HepG2 (cell line): ENCODE results near the gene CARMIL1. TPM values are rescaled to one million over a fixed set of nuclear protein-coding genes. Genes with fewer than 3 reads are reported as not detected.

Experiments used
- ATAC-seq: fragments of 200-7000 bp; cut with Tn5 transposase; 3 replicates; pipeline ENCODE4 v1.9.1; 2020; ENCODE audit warnings: mild to moderate bottlenecking, moderate library complexity
- BruUV-seq: library from RNA; stranded (reverse); fragments of 400-500 nt; replicated peaks from 2 replicates; lab custom pipeline; 2021; lab: Mats Ljungman, UMichigan
- CTCF ChIA-PET: fragments of 300-600 bp; formaldehyde crosslinking; extraction: SDS; loops from one replicate; lab custom pipeline; 2021; ENCODE audit warnings: low total read pairs, inconsistent platforms, low intra/inter-chr PET ratio; lab: Yijun Ruan, JAX
- POLR2A ChIA-PET: fragments of 350-600 bp; sonication (Branson Sonifier 250); formaldehyde crosslinking; loops from one replicate; lab custom pipeline; 2020; ENCODE audit warnings: antibody characterized with exemption, inconsistent platforms; lab: Yijun Ruan, JAX
- DNase-seq: peaks from one replicate; pipeline ENCODE4 v3.0.0-alpha.2; 2015; ENCODE audit warnings: low spot score
- FAIRE-seq: peaks from 3 replicates; lab custom pipeline; 2011; peaks lifted over from hg19 to GRCh38; lab: Jason Lieb, UNC
- H2AFZ ChIP-seq: one replicate; pipeline ENCODE4 v1.6.1; 2011; ENCODE audit warnings: low read length, inconsistent platforms
- H3K27ac ChIP-seq: fragments of 300-600 bp; 3 replicates; pipeline ENCODE4 v1.8.0; 2011; ENCODE audit warnings: mixed run types, mild to moderate bottlenecking, mixed read lengths, low read length, inconsistent platforms; ENCODE audit not compliant: insufficient read depth; ENCODE audit errors: extremely low read length
- H3K27me3 ChIP-seq, 2 experiments: fragments of 200-600 bp in 1 of 2; 2 replicates in 1 of 2; 3 replicates in 1 of 2; pipeline versions ENCODE4 v1.6.0 to v1.8.0; 2011; ENCODE audit warnings: low read length in 2 of 2, mild to moderate bottlenecking in 2 of 2, moderate library complexity in 2 of 2, inconsistent platforms in 1 of 2; ENCODE audit not compliant: insufficient read depth in 2 of 2, control insufficient read depth in 1 of 2
- H3K36me3 ChIP-seq, 2 experiments: fragments of 200-600 bp in 1 of 2; replicated peaks in 1 of 2; 2 replicates in 1 of 2; 3 replicates in 1 of 2; pipeline versions ENCODE4 v1.5.1 to v1.8.0; 2011; ENCODE audit warnings: low read length in 2 of 2, inconsistent platforms in 1 of 2; ENCODE audit not compliant: insufficient read depth in 2 of 2, control insufficient read depth in 1 of 2
- H3K4me1 ChIP-seq: 2 replicates; pipeline ENCODE4 v1.5.1; 2012; ENCODE audit warnings: low read length, inconsistent platforms; ENCODE audit not compliant: insufficient read depth
- H3K4me2 ChIP-seq: 2 replicates; pipeline ENCODE4 v1.6.0; 2011; ENCODE audit warnings: low read depth, low read length, inconsistent platforms
- H3K4me3 ChIP-seq, 3 experiments: fragments of 200-600 bp in 1 of 3; sonication (generic), shearing (Covaris generic) in 1 of 3; replicated peaks in 1 of 3; 2 replicates each; pipeline ENCODE4 v1.5.1; 2011 to 2016; ENCODE audit warnings: low read length in 3 of 3, inconsistent platforms in 2 of 3, low read depth in 2 of 3, mild to moderate bottlenecking in 2 of 3, control low read depth in 1 of 3, mixed read lengths in 1 of 3; ENCODE audit not compliant: insufficient read depth in 1 of 3
- H3K79me2 ChIP-seq: one replicate; pipeline ENCODE4 v1.6.1; 2011; ENCODE audit warnings: low read length, inconsistent platforms; ENCODE audit not compliant: insufficient read depth
- H3K9ac ChIP-seq: 2 replicates; pipeline ENCODE4 v1.6.0; 2011; ENCODE audit warnings: mild to moderate bottlenecking, low read depth, low read length, inconsistent platforms; ENCODE audit not compliant: insufficient read depth
- H3K9me3 ChIP-seq: 2 replicates; pipeline ENCODE4 v1.5.1; 2012; ENCODE audit warnings: mild to moderate bottlenecking, low read length
- H4K20me1 ChIP-seq: 2 replicates; pipeline ENCODE4 v1.6.0; 2011; ENCODE audit warnings: inconsistent platforms, mild to moderate bottlenecking, low read length, moderate library complexity; ENCODE audit not compliant: insufficient read depth
- CC2D1A ChIP-seq: sonication (generic); formaldehyde crosslinking; IDR thresholded peaks from 2 replicates; pipeline ENCODE4 v1.8.1; 2023; ENCODE audit warnings: mild to moderate bottlenecking, missing genetic modification reagents
- IRF2 ChIP-seq: IDR thresholded peaks from 2 replicates; pipeline ENCODE4 v1.6.1; 2018; ENCODE audit warnings: missing genetic modification reagents, missing compliant biosample characterization
- MATR3 ChIP-seq: sonication (generic); formaldehyde crosslinking; IDR thresholded peaks from 2 replicates; pipeline ENCODE4 v1.4.0; 2020; ENCODE audit warnings: missing genetic modification reagents
- SP1 ChIP-seq, 2 experiments: fragments of 450-650 bp in 1 of 2; sonication (generic) in 1 of 2; formaldehyde crosslinking in 1 of 2; IDR thresholded peaks; 2 replicates each; pipeline versions ENCODE4 v1.4.0 to v1.6.1; 2016 to 2020; ENCODE audit warnings: missing genetic modification reagents in 1 of 2
- ZKSCAN1 ChIP-seq: fragments of 150-350 bp; IDR thresholded peaks from 2 replicates; pipeline ENCODE4 v1.6.1; 2014; ENCODE audit warnings: low read length
- ZNF205 ChIP-seq: IDR thresholded peaks from 2 replicates; pipeline ENCODE4 v1.6.1; 2018; ENCODE audit warnings: missing biosample characterization, missing genetic modification reagents
- WGBS: methylation state at CpG from one replicate; pipeline ENCODE4 v1.1.6; 2017; ENCODE audit warnings: low lambda C conversion rate; 5-methylcytosine and 5-hydroxymethylcytosine counted together
- in situ Hi-C: cut with HindIII; loops from 2 replicates; pipeline ENCODE4 v1.10.0; 2017; ENCODE audit warnings: low pct_unique_long_range_greater_than_20kb; ENCODE audit not compliant: extremely low pct_ligation_motif_present
- intact Hi-C: fragments of 100-400 bp; cut with micrococcal nuclease; formaldehyde crosslinking; loops from one replicate; pipeline ENCODE4 v1.10.0; 2022; ENCODE audit not compliant: unreplicated experiment
- polyA plus RNA-seq, 8 experiments: library from polyadenylated mRNA; depleted of rRNA in 3 of 8; stranded (reverse) in 7 of 8; unstranded in 1 of 8; fragments of >200 nt; fragmentation: Illumina TruSeq in 4 of 8; extraction: Trizol in 4 of 8; gene quantifications; 2 replicates each; pipeline versions ENCODE4 v1.2.1 to v1.2.3, GENCODE V29; 2011 to 2016; ENCODE audit warnings: low read depth in 4 of 8, missing spikeins in 1 of 8, mixed read lengths in 1 of 8; ENCODE audit not compliant: insufficient read depth in 1 of 8
- total RNA-seq, 5 experiments: library from RNA; depleted of rRNA; stranded (reverse); fragments of >200 nt; fragmentation: Illumina TruSeq; extraction: Trizol; gene quantifications; 2 replicates each; pipeline ENCODE4 v1.2.3, GENCODE V29; 2016; ENCODE audit warnings: low read depth in 1 of 5
- TF ChIP-seq, protein P1 (sequence below): sonication (generic); formaldehyde crosslinking; IDR thresholded peaks from 2 replicates; pipeline ENCODE4 v1.4.0; 2020; ENCODE audit warnings: missing genetic modification reagents

The CARMIL1 gene
- total and polyA plus RNA-seq, 2 of the 13 experiments (the other 11 are each of a cell fraction or from before 2014, with no cell fraction given), result 1.8 to 2.6 TPM

DNA sequence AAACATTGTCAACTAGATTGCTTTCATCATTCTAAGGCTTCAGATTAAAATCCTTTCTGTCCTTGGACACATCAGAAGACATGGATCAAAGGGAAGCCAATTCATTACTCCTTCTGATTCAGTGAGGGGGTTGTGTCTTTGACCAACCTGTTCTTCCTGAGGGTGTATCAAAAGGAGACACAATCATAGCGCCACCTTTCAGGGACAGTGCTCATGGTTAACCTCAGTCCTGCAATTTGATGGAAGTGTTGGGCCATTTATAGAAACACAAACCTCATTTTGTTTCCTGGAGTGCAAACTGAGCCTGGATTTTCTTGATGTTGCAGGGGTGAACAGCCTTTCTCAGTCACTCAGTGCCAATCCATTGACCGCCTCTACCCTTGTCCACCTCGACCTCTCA lies 209.0 kb downstream of the CARMIL1 start:
- ChIA-PET POLR2A (no interaction called here), CTCF (interaction anchor here (2.9 kb wide), 1 partner anchor 222 kb away, joined by 37 read pairs; no protein-coding TSS in a partner anchor)
- Histone ChIP-seq H3K4me1 (no peaks in the 10 kb centered on the region), H3K9me3 (no peaks in the 10 kb centered on the region), H3K27me3 (no peaks in the 10 kb centered on the region), H4K20me1 (no peaks in the 10 kb centered on the region), H3K9ac (no peak overlapping the region), H3K27ac (no peak overlapping the region), H2AFZ (no peak overlapping the region), H3K36me3 (no peaks in the 10 kb centered on the region), H3K79me2 (no peaks in the 10 kb centered on the region), H3K4me3 (no peak overlapping the region), H3K4me2 (no peak overlapping the region)
- in situ Hi-C loops, result no loop called here
- no peak for FAIRE-seq
- no peak for ATAC-seq
- intact Hi-C loops, result no loop called here
- no TSS peak for BruUV-seq
- TF ChIP-seq CC2D1A (CRISPR knock-in tag), result no peak
- 85% methylated on average over 3 of the region's 3 CpGs for WGBS
- no peak for DNase-seq

DNA sequence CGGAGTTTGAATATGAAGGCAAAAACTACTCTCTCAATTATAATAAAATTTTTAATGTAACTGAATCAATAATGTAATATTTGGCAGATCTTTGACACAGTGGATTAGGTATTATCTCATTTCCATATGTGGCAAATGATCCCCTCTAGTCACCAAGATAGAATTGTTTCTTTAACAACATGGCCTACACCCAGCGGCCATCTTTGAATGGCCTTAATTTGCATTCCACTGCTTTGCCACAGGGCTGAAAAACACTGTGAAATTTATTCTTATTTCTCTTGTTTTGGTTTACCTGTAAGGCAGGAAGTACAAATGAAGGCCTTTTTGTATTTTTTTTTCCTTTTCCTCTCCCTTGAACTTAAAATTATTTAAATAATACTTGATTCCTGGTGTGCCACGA lies 210.2 kb downstream of the CARMIL1 start:
- POLR2A ChIA-PET, result no interaction called here
- ATAC-seq, result 0 out of 3 replicates have a peak, but pooled peaks have one; percentile 34
- no peak overlapping the region for H3K4me3 ChIP-seq
- no peaks in the 10 kb centered on the region for H3K36me3 ChIP-seq
- no peaks in the 10 kb centered on the region for H4K20me1 ChIP-seq
- 58% methylated on average over 3 of the region's 3 CpGs for WGBS
- in situ Hi-C loops, result no loop called here
- H3K27me3 ChIP-seq, result no peaks in the 10 kb centered on the region
- H3K4me2 ChIP-seq, result no peak overlapping the region
- no peak for DNase-seq
- TF ChIP-seq SP1 (IDR thresholded peaks at IDR 0.05) (no peak), SP1 (CRISPR knock-in tag; IDR thresholded peaks at IDR 0.05) (no peak), IRF2 (CRISPR knock-in tag) (no peak), MATR3 (CRISPR knock-in tag) (no peak), ZNF205 (CRISPR knock-in tag) (no peak), ZKSCAN1 (no peak)
- TF ChIP-seq, protein P1, sequence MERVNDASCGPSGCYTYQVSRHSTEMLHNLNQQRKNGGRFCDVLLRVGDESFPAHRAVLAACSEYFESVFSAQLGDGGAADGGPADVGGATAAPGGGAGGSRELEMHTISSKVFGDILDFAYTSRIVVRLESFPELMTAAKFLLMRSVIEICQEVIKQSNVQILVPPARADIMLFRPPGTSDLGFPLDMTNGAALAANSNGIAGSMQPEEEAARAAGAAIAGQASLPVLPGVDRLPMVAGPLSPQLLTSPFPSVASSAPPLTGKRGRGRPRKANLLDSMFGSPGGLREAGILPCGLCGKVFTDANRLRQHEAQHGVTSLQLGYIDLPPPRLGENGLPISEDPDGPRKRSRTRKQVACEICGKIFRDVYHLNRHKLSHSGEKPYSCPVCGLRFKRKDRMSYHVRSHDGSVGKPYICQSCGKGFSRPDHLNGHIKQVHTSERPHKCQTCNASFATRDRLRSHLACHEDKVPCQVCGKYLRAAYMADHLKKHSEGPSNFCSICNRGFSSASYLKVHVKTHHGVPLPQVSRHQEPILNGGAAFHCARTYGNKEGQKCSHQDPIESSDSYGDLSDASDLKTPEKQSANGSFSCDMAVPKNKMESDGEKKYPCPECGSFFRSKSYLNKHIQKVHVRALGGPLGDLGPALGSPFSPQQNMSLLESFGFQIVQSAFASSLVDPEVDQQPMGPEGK (CRISPR knock-in tag), result no peak
- H3K79me2 ChIP-seq, result no peaks in the 10 kb centered on the region
- CTCF ChIA-PET, result interaction anchor here (1.1 to 2.9 kb wide), 4 partner anchors 113 to 266 kb away, joined by 6 to 37 read pairs (median 18); partner anchors contain the start of gene CARMIL1
- H2AFZ ChIP-seq, result no peak overlapping the region
- no TSS peak for BruUV-seq
- intact Hi-C loops, result no loop called here
- no peak overlapping the region for H3K27ac ChIP-seq
- no peaks in the 10 kb centered on the region for H3K4me1 ChIP-seq
- no peak for FAIRE-seq
- no peak overlapping the region for H3K9ac ChIP-seq
- H3K9me3 ChIP-seq, result no peaks in the 10 kb centered on the region
